Lower leg skin (tissue), 4 donors: ENCODE measurements around the gene ZNF608. TPM values are rescaled to one million over a fixed set of nuclear protein-coding genes. Genes with fewer than 3 reads are reported as not detected.
A peak's percentile ranks its signal among the peaks of the same experiment; 100 is the strongest.

Experiments used
- DNase-seq, 2 donors: peaks; one replicate each; pipeline ENCODE4 v3.0.0-alpha.2; 2019; ENCODE audit warnings: low spot score in 2 of 2
- H3K4me3 ChIP-seq: fragments of 200-600 bp; sonication (generic); 2 replicates; pipeline ENCODE4 v1.5.1; 2017; ENCODE audit warnings: mild to moderate bottlenecking, low read depth; ENCODE audit not compliant: poor library complexity, severe bottlenecking
- POLR2A ChIP-seq, 2 donors: fragments of 450-650 bp; IDR thresholded peaks; one replicate each; pipeline ENCODE4 v1.6.1; 2016 to 2017; ENCODE audit warnings: antibody characterized with exemption in 2 of 2, mild to moderate bottlenecking in 1 of 2, moderate library complexity in 1 of 2
- WGBS, 2 donors: methylation state at CpG; one replicate each; pipeline ENCODE4 v1.1.5; 2018; 5-methylcytosine and 5-hydroxymethylcytosine counted together
- intact Hi-C: fragments of 100-400 bp; cut with DNase I; formaldehyde crosslinking; loops from one replicate; pipeline ENCODE4 v1.15.0; 2023; ENCODE audit warnings: low total_unique reads
- total RNA-seq, 4 donors: library from RNA; depleted of rRNA; stranded (reverse); fragments of >200 nt; gene quantifications; one replicate each; pipeline ENCODE4 v1.1.0, GENCODE V29; 2016
- TF ChIP-seq, protein P1 (sequence below), 3 donors: fragments of 450-650 bp; IDR thresholded peaks; one replicate each; pipeline ENCODE4 v1.5.1; 2016; ENCODE audit warnings: antibody characterized with exemption in 3 of 3, mild to moderate bottlenecking in 3 of 3, moderate library complexity in 2 of 3

The ZNF608 gene
- 10 to 100 TPM in 1 of 4 donors, 1 to 10 TPM in 3; 3.8 to 11.6 (median 6.7) TPM for total RNA-seq

DNA sequence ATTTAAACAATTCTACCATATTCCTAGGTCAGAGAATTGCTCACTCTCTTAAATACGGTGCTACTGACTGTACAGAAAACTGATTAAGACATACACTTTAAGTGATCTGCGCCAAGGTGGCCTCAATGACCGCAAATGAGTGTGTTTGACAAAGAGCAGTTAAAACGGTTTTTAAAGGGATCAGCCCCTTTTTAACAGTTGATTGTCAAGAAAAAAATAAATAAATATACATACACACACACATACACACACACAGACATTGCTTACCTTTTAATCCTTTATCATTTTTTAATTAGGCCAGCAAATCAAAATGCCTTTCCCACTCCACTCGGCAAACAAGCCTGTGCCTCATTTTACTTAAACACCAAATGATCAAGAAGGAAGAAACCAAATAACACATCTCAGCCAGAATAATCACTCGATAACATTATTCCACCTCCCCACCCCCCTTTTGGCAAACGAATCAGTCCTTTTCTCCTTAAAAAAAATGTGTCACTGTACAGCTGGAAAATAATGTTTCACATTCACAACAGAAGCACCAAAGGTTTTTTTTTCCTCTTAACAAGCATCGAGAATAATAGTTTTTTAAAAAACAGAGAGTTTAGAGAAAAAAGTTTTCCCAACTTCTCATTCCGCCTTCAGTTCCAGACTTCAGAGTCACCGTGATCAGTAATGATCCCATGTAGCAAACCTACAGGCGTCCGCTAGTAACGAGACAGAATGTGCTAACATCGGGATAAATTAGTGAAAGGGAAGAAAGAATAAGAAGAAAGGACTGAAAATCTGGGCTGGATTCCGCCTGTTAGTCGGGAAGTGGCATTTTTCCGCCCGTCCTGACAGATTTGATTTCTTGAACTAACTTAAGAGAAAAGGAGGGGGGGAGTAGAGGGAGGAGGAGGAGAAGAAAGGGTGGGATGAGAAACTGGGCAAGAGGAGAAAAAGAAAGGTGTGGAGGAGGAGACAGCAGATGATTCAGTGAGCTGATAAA lies at the start of gene ZNF608:
ZNF608 (minus strand) TSS at position 712 of the 988 bp plus-strand sequence. CDS start 1,650 bp downstream, outside the sequence.
- no peak for TF ChIP-seq POLR2A (IDR thresholded peaks at IDR 0.05)
- TF ChIP-seq, protein P1, sequence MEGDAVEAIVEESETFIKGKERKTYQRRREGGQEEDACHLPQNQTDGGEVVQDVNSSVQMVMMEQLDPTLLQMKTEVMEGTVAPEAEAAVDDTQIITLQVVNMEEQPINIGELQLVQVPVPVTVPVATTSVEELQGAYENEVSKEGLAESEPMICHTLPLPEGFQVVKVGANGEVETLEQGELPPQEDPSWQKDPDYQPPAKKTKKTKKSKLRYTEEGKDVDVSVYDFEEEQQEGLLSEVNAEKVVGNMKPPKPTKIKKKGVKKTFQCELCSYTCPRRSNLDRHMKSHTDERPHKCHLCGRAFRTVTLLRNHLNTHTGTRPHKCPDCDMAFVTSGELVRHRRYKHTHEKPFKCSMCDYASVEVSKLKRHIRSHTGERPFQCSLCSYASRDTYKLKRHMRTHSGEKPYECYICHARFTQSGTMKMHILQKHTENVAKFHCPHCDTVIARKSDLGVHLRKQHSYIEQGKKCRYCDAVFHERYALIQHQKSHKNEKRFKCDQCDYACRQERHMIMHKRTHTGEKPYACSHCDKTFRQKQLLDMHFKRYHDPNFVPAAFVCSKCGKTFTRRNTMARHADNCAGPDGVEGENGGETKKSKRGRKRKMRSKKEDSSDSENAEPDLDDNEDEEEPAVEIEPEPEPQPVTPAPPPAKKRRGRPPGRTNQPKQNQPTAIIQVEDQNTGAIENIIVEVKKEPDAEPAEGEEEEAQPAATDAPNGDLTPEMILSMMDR (IDR thresholded peaks at IDR 0.05): no peak
- WGBS, 2 donors: 11 to 13% methylated on average over 18 of the region's 18 CpGs
- peak within 1 kb of the TSS; percentile 36 for H3K4me3 ChIP-seq
- no peak for DNase-seq
- intact Hi-C loops: no loop called here

DNA sequence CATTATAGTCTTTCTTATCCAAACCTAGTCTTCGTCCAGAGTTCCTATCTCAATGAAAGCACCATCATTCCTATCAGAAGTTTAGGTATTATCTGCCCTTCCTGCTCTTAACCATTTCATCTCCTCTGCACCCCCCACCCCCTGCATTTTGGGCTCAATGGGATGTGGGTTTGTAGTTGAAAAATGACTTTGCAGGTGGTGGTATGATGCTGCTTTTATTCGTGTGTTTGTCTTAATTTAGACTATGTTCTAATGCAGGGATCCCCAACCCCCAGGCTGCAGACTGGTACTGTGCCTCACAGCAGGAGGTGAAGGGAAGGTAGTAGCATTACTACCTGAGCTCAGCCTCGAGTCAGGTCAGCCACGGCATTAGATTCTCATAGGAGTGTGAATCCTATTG lies 49.4 kb upstream of the ZNF608 start:
- DNase-seq: no peak
- intact Hi-C loops: no loop called here
- no peak overlapping the region for H3K4me3 ChIP-seq
- no peak for TF ChIP-seq POLR2A (IDR thresholded peaks at IDR 0.05)
- TF ChIP-seq, protein P1 (IDR thresholded peaks at IDR 0.05): no peak
- 80 to 94% methylated on average over 4 of the region's 4 CpGs for WGBS, 2 donors

GRCh38 chr5:124790895-124791732 lies 44.7 kb upstream of the ZNF608 start:
- intact Hi-C loops: no loop called here
- TF ChIP-seq, protein P1 (IDR thresholded peaks at IDR 0.05): no peak
- no peak for TF ChIP-seq POLR2A (IDR thresholded peaks at IDR 0.05)
- no peak for DNase-seq
- WGBS, 2 donors: 37% methylated on average over 7 of the region's 7 CpGs
- no peak overlapping the region for H3K4me3 ChIP-seq

GRCh38 chr5:124790301-124790894 lies 44.0 kb upstream of the ZNF608 start:
- WGBS, 2 donors: 84 to 93% methylated on average over 3 of the region's 3 CpGs
- intact Hi-C loops: no loop called here
- no peak for TF ChIP-seq POLR2A (IDR thresholded peaks at IDR 0.05)
- TF ChIP-seq, protein P1 (IDR thresholded peaks at IDR 0.05): no peak
- no peak overlapping the region for H3K4me3 ChIP-seq
- DNase-seq: no peak

- 91 to 94% methylated on average over 4 of the region's 4 CpGs for WGBS, 2 donors
- no peak for DNase-seq
- TF ChIP-seq, protein P1 (IDR thresholded peaks at IDR 0.05): no peak
- TF ChIP-seq POLR2A (IDR thresholded peaks at IDR 0.05): no peak
- intact Hi-C loops: no loop called here
- H3K4me3 ChIP-seq: no peak overlapping the region
Observed at GRCh38 chr5:124789104-124789605, 42.7 kb upstream of the ZNF608 start.
